Sigmoid colon (tissue), 7 donors: Measurements from ENCODE around the gene ATP1B3. TPM values are rescaled to one million over a fixed set of nuclear protein-coding genes. Genes with fewer than 3 reads are reported as not detected.

Experiments
- DNase-seq: peaks from one replicate; pipeline ENCODE4 v3.0.0-alpha.2; 2019
- H3K27ac ChIP-seq, 4 donors: fragments of 200-600 bp; sonication (generic); one replicate each; pipeline ENCODE4 v1.5.1; 2016 to 2019; ENCODE audit warnings: mild to moderate bottlenecking in 1 of 4
- H3K27me3 ChIP-seq, 3 donors: fragments of 200-600 bp; sonication (generic); one replicate each; pipeline ENCODE4 v1.5.1; 2019; ENCODE audit warnings: mild to moderate bottlenecking in 1 of 3
- H3K36me3 ChIP-seq, 4 donors: fragments of 200-600 bp; sonication (generic); one replicate each; pipeline ENCODE4 v1.5.1; 2016 to 2019
- H3K4me1 ChIP-seq, 4 donors: fragments of 200-600 bp; sonication (generic); one replicate each; pipeline ENCODE4 v1.5.1; 2017 to 2019
- H3K4me3 ChIP-seq, 4 donors: fragments of 200-600 bp; sonication (generic); one replicate each; pipeline ENCODE4 v1.5.1; 2017 to 2019; ENCODE audit warnings: mild to moderate bottlenecking in 2 of 4, moderate library complexity in 1 of 4
- H3K9me3 ChIP-seq, 4 donors: fragments of 200-600 bp in 3 of 4; sonication (generic) in 3 of 4; one replicate each; pipeline versions ENCODE4 v1.5.1 to v1.6.1; 2013 to 2019
- CTCF ChIP-seq, 4 experiments: fragments of 450-650 bp in 3 of 4; fragments of 200-600 bp in 1 of 4; IDR thresholded peaks; one replicate each; pipeline ENCODE4 v1.5.1; 2016 to 2019; ENCODE audit warnings: antibody characterized with exemption in 4 of 4, mild to moderate bottlenecking in 3 of 4, moderate library complexity in 2 of 4
- EP300 ChIP-seq, 4 donors: sonication (generic); formaldehyde crosslinking; IDR thresholded peaks; one replicate each; pipeline ENCODE4 v1.6.1; 2017; ENCODE audit warnings: antibody characterized with exemption in 4 of 4
- POLR2A ChIP-seq, 2 donors: fragments of 450-650 bp; IDR thresholded peaks; one replicate each; pipeline ENCODE4 v1.6.1; 2016; ENCODE audit warnings: antibody characterized with exemption in 2 of 2, mild to moderate bottlenecking in 2 of 2, moderate library complexity in 2 of 2
- POLR2AphosphoS5 ChIP-seq, 4 donors: sonication (generic); formaldehyde crosslinking; IDR thresholded peaks; one replicate each; pipeline ENCODE4 v1.6.1; 2017; ENCODE audit warnings: antibody characterized with exemption in 4 of 4
- WGBS, 2 donors: extraction: QIAGEN DNeasy Blood & Tissue Kit; methylation state at CpG; one replicate each; pipeline ENCODE4 v1.1.7; 2013; 5-methylcytosine and 5-hydroxymethylcytosine counted together
- intact Hi-C: fragments of 100-400 bp; cut with DNase I; formaldehyde crosslinking; loops from one replicate; pipeline ENCODE4 v1.15.1; 2023
- polyA plus RNA-seq, 3 donors: library from polyadenylated mRNA; stranded (reverse); fragments of 200-250 nt; gene quantifications; one replicate each; pipeline ENCODE4 v1.2.3, GENCODE V29; 2013
- total RNA-seq, 4 donors: library from RNA; depleted of rRNA; stranded (reverse); fragments of >200 nt; gene quantifications; one replicate each; pipeline ENCODE4 v1.1.0, GENCODE V29; 2016
- donor health status: healthy with polysubstance abuse.
- donor health status: Bipolar disorder and iron deficiency.
- donor health status: healthy.

ATP1B3 gene
- total and polyA plus RNA-seq, 7 donors, result 29.9 to 235 (median 69.5) TPM

DNA sequence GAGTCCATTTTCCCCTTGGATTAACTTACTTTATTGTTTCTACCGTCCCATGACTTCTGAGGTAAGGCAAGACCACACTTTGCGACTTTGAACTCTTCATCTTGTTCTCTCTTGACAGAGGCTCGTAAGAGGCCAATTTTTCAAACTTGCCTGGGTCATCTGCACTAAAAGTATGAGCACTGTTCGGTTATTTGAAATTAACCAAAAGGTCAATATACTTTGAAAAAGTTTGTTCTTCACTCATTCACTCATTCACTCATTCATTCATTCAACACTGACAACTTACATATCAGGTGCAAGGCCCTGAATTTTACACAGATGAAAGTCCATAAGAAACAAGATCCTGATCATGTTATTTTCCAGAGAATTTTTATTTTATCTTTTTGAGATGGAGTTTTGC is 57.9 kb downstream of the ATP1B3 start:
- intact Hi-C loops, result no loop called here
- Histone ChIP-seq H3K36me3 (no peaks in the 10 kb centered on the region), H3K4me3 (no peak overlapping the region), H3K4me1 (no peaks in the 10 kb centered on the region), H3K27me3 (no peaks in the 10 kb centered on the region), H3K9me3 (no peaks in the 10 kb centered on the region), H3K27ac (no peak overlapping the region)
- DNase-seq, result no peak
- no peak for TF ChIP-seq POLR2AphosphoS5 (IDR thresholded peaks at IDR 0.05)
- TF ChIP-seq CTCF (IDR thresholded peaks at IDR 0.05), result no peak
- no peak for TF ChIP-seq POLR2A (IDR thresholded peaks at IDR 0.05)
- no peak for TF ChIP-seq EP300 (IDR thresholded peaks at IDR 0.05)
- WGBS, 2 donors, result 92 to 93% methylated on average over 4 of the region's 4 CpGs

GRCh38 chr3:141938011-141938500 is 61.6 kb downstream of the ATP1B3 start:
- no peak overlapping the region for H3K27ac ChIP-seq
- DNase-seq, result peak; percentile 46
- H3K4me1 ChIP-seq, result peaks cover 0 to 10% (median 7%) of the 10 kb centered on the region in 4 donors
- H3K36me3 ChIP-seq, result no peaks in the 10 kb centered on the region
- 67 to 84% methylated on average over 20 of the region's 20 CpGs for WGBS, 2 donors
- H3K9me3 ChIP-seq, result no peaks in the 10 kb centered on the region
- no peaks in the 10 kb centered on the region for H3K27me3 ChIP-seq
- no peak overlapping the region for H3K4me3 ChIP-seq
- intact Hi-C loops, result no loop called here
- TF ChIP-seq EP300 (IDR thresholded peaks at IDR 0.05) (no peak), POLR2A (IDR thresholded peaks at IDR 0.05) (no peak), CTCF (IDR thresholded peaks at IDR 0.05) (no peak), POLR2AphosphoS5 (IDR thresholded peaks at IDR 0.05) (no peak)

DNA sequence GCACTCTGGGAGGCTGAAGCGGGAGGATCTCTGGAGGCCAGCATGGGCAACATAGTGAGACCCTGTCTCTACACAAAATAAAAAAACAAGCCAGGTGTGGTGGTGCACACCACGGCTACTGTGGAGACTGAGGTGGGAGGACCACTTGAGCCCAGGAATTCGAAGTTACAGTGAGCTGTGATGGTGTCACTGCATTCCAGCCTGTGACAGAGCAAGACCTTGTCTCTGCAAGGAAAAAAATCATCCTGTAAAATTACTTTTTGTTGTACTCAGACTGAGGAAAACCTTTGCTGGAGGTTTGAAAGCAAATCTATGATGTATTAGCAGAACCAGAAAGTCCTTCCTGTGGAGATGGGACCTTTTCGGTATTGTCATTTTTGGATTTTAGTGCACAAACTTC is 63.3 kb downstream of the ATP1B3 start:
- TF ChIP-seq POLR2AphosphoS5 (IDR thresholded peaks at IDR 0.05) (no peak), POLR2A (IDR thresholded peaks at IDR 0.05) (no peak), EP300 (IDR thresholded peaks at IDR 0.05) (no peak), CTCF (IDR thresholded peaks at IDR 0.05) (no peak)
- H3K27ac ChIP-seq, result peak overlapping the region in 1 of 4 donors; percentile 47
- no peaks in the 10 kb centered on the region for H3K27me3 ChIP-seq
- H3K4me3 ChIP-seq, result no peak overlapping the region
- intact Hi-C loops, result no loop called here
- H3K9me3 ChIP-seq, result no peaks in the 10 kb centered on the region
- WGBS, 2 donors, result 40 to 79% methylated on average over 4 of the region's 4 CpGs
- H3K4me1 ChIP-seq, result peaks cover 0 to 10% (median 7%) of the 10 kb centered on the region in 4 donors
- H3K36me3 ChIP-seq, result no peaks in the 10 kb centered on the region
- peak; percentile 47 for DNase-seq

GRCh38 chr3:141940194-141940776 is 63.8 kb downstream of the ATP1B3 start:
- peak overlapping the region in 3 of 4 donors; percentile 38 to 61 (median 47) for H3K27ac ChIP-seq
- 9 to 51% methylated on average over 12 of the region's 12 CpGs for WGBS, 2 donors

More at GRCh38 chr3:141940194-141940776, 63.8 kb downstream of the ATP1B3 start:
- TF ChIP-seq EP300 (IDR thresholded peaks at IDR 0.05) (no peak), CTCF (IDR thresholded peaks at IDR 0.05) (no peak), POLR2AphosphoS5 (IDR thresholded peaks at IDR 0.05) (peak in 1 of 4 donors; percentile 29), POLR2A (IDR thresholded peaks at IDR 0.05) (no peak)
- intact Hi-C loops, result no loop called here
- Histone ChIP-seq H3K27me3 (no peaks in the 10 kb centered on the region), H3K4me1 (peaks cover 0 to 10% (median 7%) of the 10 kb centered on the region in 4 donors), H3K36me3 (no peaks in the 10 kb centered on the region), H3K4me3 (no peak overlapping the region), H3K9me3 (no peaks in the 10 kb centered on the region)
- DNase-seq, result peak; percentile 84
